Panc1 (cell line): ENCODE results near the gene KLRF2. TPM values are rescaled to one million over a fixed set of nuclear protein-coding genes. Genes with fewer than 3 reads are reported as not detected.

ENCODE experiments used
- ATAC-seq: fragments of 200-7000 bp; cut with Tn5 transposase; 2 replicates; pipeline ENCODE4 v1.9.1; 2020; ENCODE audit warnings: mild to moderate bottlenecking, moderate library complexity
- BruUV-seq: library from RNA; stranded (reverse); fragments of 400-500 nt; replicated peaks from 2 replicates; lab custom pipeline; 2021; lab: Mats Ljungman, UMichigan
- CTCF ChIA-PET: fragments of 300-600 bp; sonication (Branson Sonifier 250); formaldehyde crosslinking; loops from one replicate; lab custom pipeline; 2022; ENCODE audit warnings: antibody characterized with exemption; lab: Charles Lee
- POLR2A ChIA-PET: fragments of 300-600 bp; sonication (Branson Sonifier 250); formaldehyde crosslinking; loops from one replicate; lab custom pipeline; 2022; ENCODE audit warnings: antibody characterized with exemption; lab: Charles Lee
- DNase-seq: peaks from one replicate; pipeline ENCODE4 v3.0.0-alpha.2; 2010; ENCODE audit warnings: low read depth, low spot score
- H3K27ac ChIP-seq: 2 replicates; pipeline ENCODE4 v1.5.1; 2011; ENCODE audit warnings: mild to moderate bottlenecking, low read length, inconsistent platforms
- H3K27me3 ChIP-seq: fragments of 200-500 bp; sonication (Bioruptor generic); 2 replicates; pipeline ENCODE4 v1.6.0; 2014; ENCODE audit warnings: low read length, inconsistent platforms; ENCODE audit not compliant: control insufficient read depth, insufficient read depth
- H3K36me3 ChIP-seq: fragments of 200-500 bp; sonication (Bioruptor generic); 2 replicates; pipeline ENCODE4 v1.5.1; 2014; ENCODE audit warnings: inconsistent platforms, mild to moderate bottlenecking, low read length, moderate library complexity; ENCODE audit not compliant: control insufficient read depth, insufficient read depth
- H3K4me1 ChIP-seq: 2 replicates; pipeline ENCODE4 v1.5.1; 2011; ENCODE audit warnings: inconsistent platforms, mild to moderate bottlenecking, low read length, moderate library complexity; ENCODE audit not compliant: control insufficient read depth, insufficient read depth
- H3K4me3 ChIP-seq, 2 experiments: 2 replicates each; pipeline ENCODE4 v1.5.1; 2011 to 2012; ENCODE audit warnings: low read depth in 2 of 2, low read length in 2 of 2, mild to moderate bottlenecking in 2 of 2, inconsistent platforms in 1 of 2, moderate library complexity in 1 of 2
- H3K9me3 ChIP-seq: fragments of 200-500 bp; sonication (Bioruptor generic); 2 replicates; pipeline ENCODE4 v1.5.1; 2014; ENCODE audit warnings: low read depth, mild to moderate bottlenecking, inconsistent platforms, low read length, moderate library complexity; ENCODE audit not compliant: control insufficient read depth, insufficient read depth
- POLR2AphosphoS5 ChIP-seq: IDR thresholded peaks from 2 replicates; pipeline ENCODE4 v1.6.1; 2012; ENCODE audit warnings: mild to moderate bottlenecking, low read depth, low read length, moderate library complexity
- SIN3A ChIP-seq: IDR thresholded peaks from 2 replicates; pipeline ENCODE4 v1.6.1; 2012; ENCODE audit warnings: low read depth, mild to moderate bottlenecking, low read length, moderate library complexity, borderline replicate concordance; ENCODE audit not compliant: insufficient read depth
- TCF7L2 ChIP-seq: IDR thresholded peaks from 2 replicates; pipeline ENCODE4 v1.6.1; 2011; ENCODE audit warnings: mild to moderate bottlenecking, low read depth, low read length, inconsistent platforms
- in situ Hi-C: cut with HindIII; loops from 2 replicates; pipeline ENCODE4 v1.10.0; 2016; ENCODE audit warnings: low sequenced_read_pairs, low pct_unique_long_range_greater_than_20kb
- intact Hi-C: fragments of 100-400 bp; cut with micrococcal nuclease; formaldehyde crosslinking; loops from one replicate; pipeline ENCODE4 v1.10.0; 2022; ENCODE audit not compliant: unreplicated experiment
- total RNA-seq: library from RNA; stranded (reverse); gene quantifications from one replicate; pipeline ENCODE4 v1.2.1, GENCODE V29; 2021; ENCODE audit not compliant: unreplicated experiment
- TF ChIP-seq, protein P1 (sequence below), 2 experiments: IDR thresholded peaks; 2 replicates each; pipeline ENCODE4 v1.6.1; 2011 to 2012; ENCODE audit warnings: low read depth in 2 of 2, control low read depth in 1 of 2, low read length in 1 of 2, mild to moderate bottlenecking in 1 of 2, moderate library complexity in 1 of 2; ENCODE audit not compliant: insufficient read depth in 1 of 2
- TF ChIP-seq, protein P2 (sequence below): fragments of 450-650 bp; IDR thresholded peaks from 2 replicates; pipeline ENCODE4 v1.5.1; 2017; ENCODE audit warnings: mild to moderate bottlenecking

The KLRF2 gene
- total RNA-seq, 1 experiment from 2014 or later, result not detected

DNA sequence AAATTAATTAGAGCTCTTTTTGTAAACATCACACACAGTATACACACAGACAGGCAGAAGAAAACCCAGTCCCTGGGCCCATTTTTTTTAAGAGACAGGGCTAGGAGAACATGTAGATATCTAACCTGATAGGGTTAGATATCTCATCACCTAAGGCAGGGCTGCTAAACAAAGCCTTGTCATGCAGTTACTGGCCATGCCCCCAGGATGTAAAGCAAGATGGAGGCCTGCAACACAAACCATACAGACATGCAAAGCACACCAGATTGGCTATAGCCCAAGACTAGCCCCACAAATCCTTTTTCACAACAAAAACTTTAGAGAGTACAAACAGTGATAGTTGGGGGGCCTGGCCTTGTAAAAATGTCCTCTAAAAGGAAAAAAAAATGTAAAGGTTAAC lies 30.4 kb downstream of the KLRF2 start:
- ChIA-PET CTCF (no interaction called here), POLR2A (no interaction called here)
- ATAC-seq, result no peak
- Histone ChIP-seq H3K36me3 (no peaks in the 10 kb centered on the region), H3K4me3 (no peak overlapping the region), H3K27me3 (no peaks in the 10 kb centered on the region), H3K27ac (no peak overlapping the region), H3K9me3 (no peaks in the 10 kb centered on the region; the same call in 1 of the 2 replicates), H3K4me1 (no peaks in the 10 kb centered on the region)
- BruUV-seq, result no TSS peak
- intact Hi-C loops (no loop called here), in situ Hi-C loops (no loop called here)
- no peak for DNase-seq
- no peak for TF ChIP-seq SIN3A
- TF ChIP-seq, protein P1, sequence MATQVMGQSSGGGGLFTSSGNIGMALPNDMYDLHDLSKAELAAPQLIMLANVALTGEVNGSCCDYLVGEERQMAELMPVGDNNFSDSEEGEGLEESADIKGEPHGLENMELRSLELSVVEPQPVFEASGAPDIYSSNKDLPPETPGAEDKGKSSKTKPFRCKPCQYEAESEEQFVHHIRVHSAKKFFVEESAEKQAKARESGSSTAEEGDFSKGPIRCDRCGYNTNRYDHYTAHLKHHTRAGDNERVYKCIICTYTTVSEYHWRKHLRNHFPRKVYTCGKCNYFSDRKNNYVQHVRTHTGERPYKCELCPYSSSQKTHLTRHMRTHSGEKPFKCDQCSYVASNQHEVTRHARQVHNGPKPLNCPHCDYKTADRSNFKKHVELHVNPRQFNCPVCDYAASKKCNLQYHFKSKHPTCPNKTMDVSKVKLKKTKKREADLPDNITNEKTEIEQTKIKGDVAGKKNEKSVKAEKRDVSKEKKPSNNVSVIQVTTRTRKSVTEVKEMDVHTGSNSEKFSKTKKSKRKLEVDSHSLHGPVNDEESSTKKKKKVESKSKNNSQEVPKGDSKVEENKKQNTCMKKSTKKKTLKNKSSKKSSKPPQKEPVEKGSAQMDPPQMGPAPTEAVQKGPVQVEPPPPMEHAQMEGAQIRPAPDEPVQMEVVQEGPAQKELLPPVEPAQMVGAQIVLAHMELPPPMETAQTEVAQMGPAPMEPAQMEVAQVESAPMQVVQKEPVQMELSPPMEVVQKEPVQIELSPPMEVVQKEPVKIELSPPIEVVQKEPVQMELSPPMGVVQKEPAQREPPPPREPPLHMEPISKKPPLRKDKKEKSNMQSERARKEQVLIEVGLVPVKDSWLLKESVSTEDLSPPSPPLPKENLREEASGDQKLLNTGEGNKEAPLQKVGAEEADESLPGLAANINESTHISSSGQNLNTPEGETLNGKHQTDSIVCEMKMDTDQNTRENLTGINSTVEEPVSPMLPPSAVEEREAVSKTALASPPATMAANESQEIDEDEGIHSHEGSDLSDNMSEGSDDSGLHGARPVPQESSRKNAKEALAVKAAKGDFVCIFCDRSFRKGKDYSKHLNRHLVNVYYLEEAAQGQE (IDR thresholded peaks at IDR 0.05; ENCODE audit: insufficient read depth in 1 of 2, low read depth in 2 of 2, low read length in 1 of 2), result no peak
- TF ChIP-seq TCF7L2, result no peak
- no peak for TF ChIP-seq POLR2AphosphoS5
- TF ChIP-seq, protein P2, sequence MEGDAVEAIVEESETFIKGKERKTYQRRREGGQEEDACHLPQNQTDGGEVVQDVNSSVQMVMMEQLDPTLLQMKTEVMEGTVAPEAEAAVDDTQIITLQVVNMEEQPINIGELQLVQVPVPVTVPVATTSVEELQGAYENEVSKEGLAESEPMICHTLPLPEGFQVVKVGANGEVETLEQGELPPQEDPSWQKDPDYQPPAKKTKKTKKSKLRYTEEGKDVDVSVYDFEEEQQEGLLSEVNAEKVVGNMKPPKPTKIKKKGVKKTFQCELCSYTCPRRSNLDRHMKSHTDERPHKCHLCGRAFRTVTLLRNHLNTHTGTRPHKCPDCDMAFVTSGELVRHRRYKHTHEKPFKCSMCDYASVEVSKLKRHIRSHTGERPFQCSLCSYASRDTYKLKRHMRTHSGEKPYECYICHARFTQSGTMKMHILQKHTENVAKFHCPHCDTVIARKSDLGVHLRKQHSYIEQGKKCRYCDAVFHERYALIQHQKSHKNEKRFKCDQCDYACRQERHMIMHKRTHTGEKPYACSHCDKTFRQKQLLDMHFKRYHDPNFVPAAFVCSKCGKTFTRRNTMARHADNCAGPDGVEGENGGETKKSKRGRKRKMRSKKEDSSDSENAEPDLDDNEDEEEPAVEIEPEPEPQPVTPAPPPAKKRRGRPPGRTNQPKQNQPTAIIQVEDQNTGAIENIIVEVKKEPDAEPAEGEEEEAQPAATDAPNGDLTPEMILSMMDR, result no peak

DNA sequence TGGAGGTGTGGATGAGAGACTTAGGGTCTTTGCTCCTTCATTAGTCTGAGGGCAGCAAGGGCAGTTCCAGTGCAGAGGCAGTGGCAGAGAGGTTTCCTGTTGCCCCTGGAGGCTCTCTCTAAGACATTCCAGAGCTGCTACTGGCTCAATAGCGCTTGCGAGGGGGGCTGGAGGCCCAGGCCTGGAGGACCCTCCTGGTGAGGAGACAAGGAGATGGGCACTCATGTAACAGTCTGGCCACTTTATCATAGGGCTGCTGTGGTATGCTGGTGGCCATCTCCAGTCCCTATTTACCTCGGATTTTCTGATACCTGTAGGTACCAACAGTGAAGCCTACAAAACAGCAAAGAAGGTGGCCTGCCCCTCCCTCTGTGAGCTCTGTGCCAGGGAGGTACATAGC lies 38.2 kb downstream of the KLRF2 start:
- no TSS peak for BruUV-seq
- no peaks in the 10 kb centered on the region for H3K27me3 ChIP-seq
- no peaks in the 10 kb centered on the region for H3K36me3 ChIP-seq
- no peak for ATAC-seq
- POLR2A ChIA-PET, result no interaction called here
- no peaks in the 10 kb centered on the region for H3K4me1 ChIP-seq
- CTCF ChIA-PET, result interaction anchor here (0.5 kb wide), 1 partner anchor 921 kb away, joined by 3 read pairs; no protein-coding TSS in a partner anchor
- TF ChIP-seq, protein P1 (IDR thresholded peaks at IDR 0.05; ENCODE audit: insufficient read depth in 1 of 2, low read depth in 2 of 2, low read length in 1 of 2), result no peak
- TF ChIP-seq, protein P2, result no peak
- no peak for TF ChIP-seq POLR2AphosphoS5
- no peak for TF ChIP-seq TCF7L2
- no peak for TF ChIP-seq SIN3A
- intact Hi-C loops (no loop called here), in situ Hi-C loops (no loop called here)
- no peak for DNase-seq
- H3K9me3 ChIP-seq, result no peaks in the 10 kb centered on the region
- H3K27ac ChIP-seq, result no peak overlapping the region
- H3K4me3 ChIP-seq, result no peak overlapping the region
